GM12801 (cell line): ENCODE data around the gene DENND4A.

ENCODE experiments used
- CTCF ChIP-seq: IDR thresholded peaks from one replicate; pipeline ENCODE4 v1.5.1; 2011; ENCODE audit warnings: control low read depth; ENCODE audit not compliant: insufficient read length; ENCODE audit errors: extremely low read depth

The DENND4A gene

GRCh38 chr15:65651831-65652749 lies 140.0 kb downstream of the DENND4A start:
- no peak for TF ChIP-seq CTCF

- no peak for TF ChIP-seq CTCF
Measured at GRCh38 chr15:65651042-65651322, 141.1 kb downstream of the DENND4A start.

- TF ChIP-seq CTCF = no peak
Measured at GRCh38 chr15:65650312-65651041, 141.6 kb downstream of the DENND4A start.

GRCh38 chr15:65646486-65646885 lies 145.6 kb downstream of the DENND4A start:
- TF ChIP-seq CTCF = no peak

GRCh38 chr15:65645392-65645791 lies 146.7 kb downstream of the DENND4A start:
- no peak for TF ChIP-seq CTCF

- TF ChIP-seq CTCF = no peak
Measured at GRCh38 chr15:65644282-65644681, 147.8 kb downstream of the DENND4A start.

GRCh38 chr15:65642594-65642993 lies 149.5 kb downstream of the DENND4A start:
- TF ChIP-seq CTCF = no peak
